Pulmonary artery endothelial cell (primary cell): ENCODE measurements around the gene GIGYF1. TPM values are rescaled to one million over a fixed set of nuclear protein-coding genes. Genes with fewer than 3 reads are reported as not detected.
A peak's percentile ranks its signal among the peaks of the same experiment; 100 is the strongest.
"Not testable (repeated sequence)": the region's sequence is repeated elsewhere in the genome, so short reads cannot be mapped to it uniquely, and the experiment has no call there.

Experiments
- DNase-seq: peaks from one replicate; pipeline ENCODE4 v3.0.0-alpha.2; 2011; ENCODE audit warnings: low read depth, low spot score
- total RNA-seq: library from RNA; depleted of rRNA; stranded (reverse); fragments of >200 nt; gene quantifications from 2 replicates; pipeline ENCODE4 v1.2.3, GENCODE V29; 2014

The GIGYF1 gene
- total RNA-seq, 1 donor from 2014 or later, result 15.8 TPM

DNA sequence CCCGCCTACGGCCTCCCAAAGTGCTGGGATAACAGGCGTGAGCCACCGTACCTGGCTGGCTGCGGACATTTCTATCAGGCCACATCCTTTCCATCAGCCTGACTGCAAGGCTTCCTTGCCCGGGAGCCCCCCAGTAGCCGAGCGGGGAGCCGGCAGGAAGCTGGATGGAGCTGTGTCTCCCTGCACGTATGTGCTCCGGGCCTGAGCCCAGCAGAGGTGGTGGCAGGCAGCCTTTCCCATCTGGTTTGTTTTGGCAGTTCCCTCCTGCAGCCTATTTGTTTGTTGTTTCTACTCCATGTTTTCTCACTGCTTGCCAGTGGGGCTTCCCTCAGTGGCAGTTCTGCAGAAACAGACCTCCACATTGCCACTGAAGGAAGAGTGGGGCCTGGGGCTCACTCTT lies 17.3 kb upstream of the GIGYF1 start:
- no peak for DNase-seq

DNA sequence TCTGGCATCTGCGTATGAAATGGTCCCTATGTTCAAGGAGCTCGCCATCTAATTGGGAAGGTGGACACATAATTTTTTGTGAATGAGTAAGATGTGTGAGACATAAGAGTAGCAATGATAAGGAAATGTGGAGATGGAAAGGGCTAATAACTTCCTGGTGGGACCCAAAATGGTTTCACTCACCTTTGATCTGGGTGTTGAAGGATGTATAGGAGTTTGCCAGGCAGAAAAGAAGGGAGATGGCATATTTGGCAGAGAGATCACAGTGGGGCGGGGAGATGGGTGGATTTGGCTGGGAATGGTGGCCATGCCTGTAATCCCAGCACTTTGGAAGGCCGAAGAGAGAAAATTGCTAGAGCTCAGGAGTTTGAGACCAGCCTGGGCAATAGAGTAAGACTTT lies 16.4 kb upstream of the GIGYF1 start:
- no peak for DNase-seq

DNA sequence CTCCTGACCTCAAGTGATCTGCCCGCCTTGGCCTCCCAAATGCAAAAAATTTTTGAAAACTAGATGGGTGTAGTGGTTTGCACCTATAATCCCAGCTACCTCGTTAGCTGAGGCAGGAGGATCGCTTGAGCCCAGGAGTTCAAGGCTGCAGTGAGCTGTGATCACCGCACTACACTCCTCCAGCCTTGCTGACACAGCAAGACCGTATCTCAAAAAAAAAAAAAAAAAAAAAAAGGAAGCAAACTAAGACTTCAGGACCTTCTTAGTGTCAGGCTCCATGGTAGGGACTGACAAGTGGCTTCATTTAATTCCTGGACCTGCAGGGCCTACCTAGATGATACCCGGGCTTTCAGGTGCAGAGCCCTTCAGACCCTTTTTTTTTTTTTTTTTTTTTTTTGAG lies 14.3 kb upstream of the GIGYF1 start:
- no peak for DNase-seq

DNA sequence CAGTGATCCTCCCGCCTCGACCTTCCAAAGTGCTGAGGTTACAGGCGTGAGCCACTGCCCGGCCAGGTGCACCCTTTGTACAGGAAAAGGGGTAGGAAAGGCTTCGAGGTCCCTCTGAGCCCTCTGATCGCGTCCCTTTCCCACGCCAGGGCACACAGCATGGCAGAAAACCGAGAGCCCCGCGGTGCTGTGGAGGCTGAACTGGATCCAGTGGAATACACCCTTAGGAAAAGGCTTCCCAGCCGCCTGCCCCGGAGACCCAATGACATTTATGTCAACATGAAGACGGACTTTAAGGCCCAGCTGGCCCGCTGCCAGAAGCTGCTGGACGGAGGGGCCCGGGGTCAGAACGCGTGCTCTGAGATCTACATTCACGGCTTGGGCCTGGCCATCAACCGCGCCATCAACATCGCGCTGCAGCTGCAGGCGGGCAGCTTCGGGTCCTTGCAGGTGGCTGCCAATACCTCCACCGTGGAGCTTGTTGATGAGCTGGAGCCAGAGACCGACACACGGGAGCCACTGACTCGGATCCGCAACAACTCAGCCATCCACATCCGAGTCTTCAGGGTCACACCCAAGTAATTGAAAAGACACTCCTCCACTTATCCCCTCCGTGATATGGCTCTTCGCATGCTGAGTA lies 12.7 kb upstream of the GIGYF1 start:
- DNase-seq, result no peak

DNA sequence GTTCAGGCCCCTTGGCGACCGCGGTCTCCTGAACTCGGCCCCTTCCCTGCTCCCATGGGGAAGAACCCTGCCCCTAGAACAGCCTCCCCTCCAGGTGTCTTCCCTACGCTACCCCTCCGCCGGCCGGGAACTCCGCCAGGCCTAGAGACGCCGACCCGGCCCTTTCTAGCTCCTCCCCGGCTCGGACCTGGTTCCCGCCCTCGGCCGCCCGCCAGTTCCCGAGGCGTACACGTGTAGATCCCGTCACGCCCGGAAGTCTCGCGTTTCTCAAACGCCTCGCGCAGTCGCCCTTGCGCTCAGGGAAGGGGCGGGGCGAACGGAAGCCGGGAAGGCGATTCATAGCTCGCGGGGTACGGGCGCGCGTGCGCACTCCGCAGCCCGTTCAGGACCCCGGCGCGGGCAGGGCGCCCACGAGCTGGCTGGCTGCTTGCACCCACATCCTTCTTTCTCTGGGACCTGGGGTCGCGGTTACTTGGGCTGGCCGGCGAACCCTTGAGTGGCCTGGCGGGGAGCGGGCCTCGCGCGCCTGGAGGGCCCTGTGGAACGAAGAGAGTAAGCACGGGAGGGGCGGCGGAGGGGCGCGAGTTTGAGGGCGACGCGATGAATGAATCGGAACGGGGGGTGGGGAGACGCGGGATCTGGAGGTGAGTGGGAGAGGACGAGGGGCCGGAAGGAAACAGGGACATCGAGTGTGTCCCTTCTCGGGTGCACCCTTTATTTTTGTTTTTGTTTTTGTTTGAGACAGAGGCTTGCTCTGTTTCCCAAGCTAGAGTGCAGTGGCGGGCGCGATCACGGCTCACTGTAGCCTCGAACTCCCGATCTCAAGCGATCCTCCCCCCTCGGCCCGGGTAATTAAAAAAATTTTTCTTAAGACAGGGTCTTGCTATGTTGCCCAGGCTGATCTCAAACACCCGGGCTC lies 12.0 kb upstream of the GIGYF1 start, which contains the start of gene POP7:
POP7 (plus strand) TSS at position 369 of the 919 bp plus-strand sequence. CDS start 710 bp downstream, outside the sequence.
- peak; percentile 90 for DNase-seq

DNA sequence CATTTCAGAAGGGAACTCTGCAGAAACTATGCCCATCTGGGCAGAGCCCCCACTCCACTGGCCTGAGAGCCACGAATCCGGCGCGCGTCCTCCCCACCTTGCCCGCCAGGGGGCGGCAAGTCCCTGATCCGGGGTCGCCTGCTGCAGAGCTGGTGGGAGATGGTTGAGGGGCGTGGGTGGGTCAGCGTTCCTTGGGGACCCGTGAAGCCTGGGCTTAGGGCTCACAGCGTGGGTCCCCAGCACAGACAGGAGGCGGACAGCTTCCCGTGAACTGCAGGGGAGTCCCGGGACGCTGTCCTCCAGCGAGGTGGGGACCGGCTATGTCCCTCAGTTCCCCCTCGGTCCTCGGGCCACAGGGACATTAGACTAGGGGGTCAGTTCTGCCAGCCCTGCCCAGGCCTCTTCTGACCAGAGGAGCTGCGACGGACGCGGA lies 11.3 kb upstream of the GIGYF1 start:
- DNase-seq, result no peak

DNA sequence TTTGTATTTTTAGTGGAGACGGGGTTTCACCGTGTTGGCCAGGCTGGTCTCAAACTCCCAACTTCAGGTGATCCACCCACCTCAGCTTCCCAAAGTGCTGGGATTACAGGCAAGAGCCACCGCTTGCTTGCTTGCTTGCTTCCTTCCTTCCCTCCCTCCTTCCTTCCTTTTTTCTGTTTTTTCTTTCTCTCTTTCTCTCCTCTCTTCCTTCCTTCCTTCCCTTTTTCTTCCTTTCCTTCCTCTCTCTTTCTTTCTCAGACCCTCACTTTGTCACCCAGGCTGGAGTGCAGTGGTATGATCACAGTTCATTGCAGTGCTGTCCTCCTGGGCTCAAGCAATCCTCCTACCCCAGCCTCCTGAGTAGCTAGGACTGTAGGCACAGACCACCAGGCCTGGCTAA lies 7.0 kb upstream of the GIGYF1 start:
- not testable (repeated sequence) for DNase-seq

DNA sequence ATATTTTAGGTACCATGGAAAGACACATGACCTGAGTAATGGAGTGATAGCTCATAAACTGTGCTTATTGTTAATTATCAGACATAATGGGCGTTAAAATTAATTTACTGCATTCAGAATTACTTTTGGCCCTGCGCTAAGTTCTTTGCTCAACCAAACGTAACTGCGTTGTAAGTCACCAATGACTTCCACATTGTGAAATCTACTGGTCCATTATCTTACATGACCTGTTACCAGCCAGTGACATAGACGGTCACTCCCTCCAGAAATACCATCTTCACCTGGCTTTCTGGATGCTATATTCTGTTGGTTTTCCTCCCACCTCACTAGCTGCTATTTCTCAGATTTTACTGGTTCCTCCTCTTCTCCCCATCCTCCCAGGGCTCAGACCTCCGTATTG lies 5.0 kb upstream of the GIGYF1 start:
- no peak for DNase-seq

DNA sequence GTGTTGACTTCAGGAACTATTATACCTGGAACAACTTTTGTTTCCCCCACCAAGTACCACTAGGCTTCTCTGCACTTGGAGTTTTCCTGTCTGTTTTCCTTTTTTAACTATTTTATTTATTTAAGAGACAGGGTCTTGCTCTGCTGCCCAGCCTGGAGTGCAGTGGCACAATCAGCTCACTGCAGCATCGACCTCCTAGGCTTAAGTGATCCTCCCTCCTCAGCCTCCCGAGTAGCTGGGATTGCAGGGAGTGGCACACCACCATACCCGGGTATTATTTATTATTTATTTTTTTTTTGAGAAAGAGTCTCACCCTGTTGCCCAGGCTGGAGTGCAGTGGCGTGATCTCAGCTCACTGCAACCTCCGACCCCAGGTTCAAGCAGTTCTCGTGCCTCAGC lies 2.1 kb upstream of the GIGYF1 start:
- DNase-seq, result no peak

DNA sequence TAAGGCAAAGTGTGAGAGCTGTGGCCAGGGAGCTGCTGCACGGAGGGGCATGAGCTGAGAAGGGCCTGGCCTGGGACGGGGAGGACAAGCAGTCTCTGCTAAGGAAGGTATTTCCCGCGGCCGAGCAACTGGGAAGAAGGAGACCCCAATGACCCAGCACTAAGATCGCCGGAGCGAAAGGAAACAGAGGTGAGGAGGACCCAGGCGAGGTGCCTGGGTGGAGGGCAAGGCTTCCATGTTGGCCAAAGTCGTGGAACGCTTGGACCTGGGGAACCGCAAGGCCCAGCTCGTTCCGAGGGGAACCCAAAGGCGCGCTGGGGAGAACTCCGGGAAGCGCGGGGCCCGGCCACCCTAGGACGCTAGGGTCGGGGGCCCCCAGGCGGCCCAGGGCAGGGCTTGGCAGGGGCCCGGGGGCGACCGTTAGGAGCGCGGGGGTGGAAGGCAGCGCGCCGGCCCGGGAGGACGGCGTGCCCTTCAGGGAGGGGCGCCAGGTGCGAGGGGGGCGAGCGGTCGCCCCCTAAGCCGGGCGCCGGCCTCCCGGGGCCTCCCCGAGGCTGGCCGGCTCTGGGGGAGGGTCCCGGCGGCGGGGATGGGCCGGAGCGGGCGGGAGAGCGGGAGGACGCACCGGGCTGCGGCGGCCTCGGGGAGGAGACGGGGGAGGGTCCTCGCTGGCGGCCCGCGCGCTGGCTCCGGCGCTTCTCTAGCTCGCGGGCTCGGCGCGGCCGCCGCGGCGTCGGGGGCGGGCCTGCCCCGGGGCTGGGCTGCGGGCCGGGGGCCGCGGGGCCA lies 545 bp downstream of the GIGYF1 start:
- no peak for DNase-seq

DNA sequence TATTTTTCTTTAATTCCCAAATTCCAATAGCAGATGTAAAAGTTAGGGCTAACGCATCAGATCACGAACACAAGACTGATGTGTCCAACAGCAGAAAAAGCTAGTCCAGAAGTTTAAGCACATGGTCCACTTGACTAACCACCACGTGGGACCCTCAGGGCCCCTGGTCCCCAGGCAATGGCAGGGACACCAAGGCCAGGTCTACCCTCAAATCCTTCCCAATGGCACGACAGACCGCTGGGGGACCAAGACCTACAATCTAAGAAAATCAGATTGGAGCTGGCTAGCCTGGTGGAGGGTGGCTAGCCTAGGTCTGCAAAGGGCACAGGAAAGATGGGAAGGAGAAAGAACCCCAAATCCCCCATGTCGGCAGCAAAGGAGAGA lies 1.5 kb downstream of the GIGYF1 start:
- DNase-seq, result no peak

DNA sequence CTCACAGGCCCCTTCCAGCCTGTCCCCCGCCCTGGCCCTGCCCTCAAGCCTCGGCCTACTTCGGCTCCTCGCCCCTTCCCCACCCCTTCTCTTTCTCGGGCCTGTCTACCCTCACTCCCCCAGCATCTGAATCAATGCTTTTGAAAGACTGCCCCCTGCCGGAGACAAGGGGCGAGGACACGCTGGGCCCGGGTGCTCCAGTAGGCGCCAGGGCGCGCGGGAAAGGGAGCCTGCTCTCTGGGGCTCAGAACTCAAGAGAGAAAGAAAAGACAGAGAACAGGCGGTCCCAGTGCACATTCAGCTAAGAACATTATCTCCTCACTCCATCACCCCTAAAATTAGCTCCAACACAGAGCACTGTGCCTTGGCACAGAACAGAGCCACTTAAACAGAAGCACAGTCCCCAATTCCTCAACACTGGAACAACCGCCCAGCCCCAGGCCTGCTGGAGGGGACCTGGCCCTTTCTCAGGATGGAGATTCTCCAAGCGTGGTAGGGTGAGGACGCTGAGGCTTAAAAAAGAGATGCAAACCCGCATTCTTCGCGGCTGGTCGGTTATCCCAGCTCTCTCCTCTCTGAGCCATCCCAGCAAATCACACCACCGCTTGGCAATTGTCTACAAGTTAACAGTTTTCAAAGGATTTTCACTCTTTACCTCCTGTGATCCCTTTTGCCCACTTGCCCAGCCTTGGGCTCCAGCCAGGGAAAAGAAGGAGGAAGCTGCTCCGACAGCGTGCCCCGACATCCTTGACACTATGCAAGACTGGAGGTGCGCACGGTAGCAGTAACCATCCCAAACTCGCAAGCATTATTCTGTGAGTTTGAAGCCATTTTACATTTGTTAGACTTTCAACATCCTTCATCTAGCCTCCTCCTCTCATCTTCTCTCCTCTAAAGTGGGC lies 2.1 kb downstream of the GIGYF1 start:
- no peak for DNase-seq

DNA sequence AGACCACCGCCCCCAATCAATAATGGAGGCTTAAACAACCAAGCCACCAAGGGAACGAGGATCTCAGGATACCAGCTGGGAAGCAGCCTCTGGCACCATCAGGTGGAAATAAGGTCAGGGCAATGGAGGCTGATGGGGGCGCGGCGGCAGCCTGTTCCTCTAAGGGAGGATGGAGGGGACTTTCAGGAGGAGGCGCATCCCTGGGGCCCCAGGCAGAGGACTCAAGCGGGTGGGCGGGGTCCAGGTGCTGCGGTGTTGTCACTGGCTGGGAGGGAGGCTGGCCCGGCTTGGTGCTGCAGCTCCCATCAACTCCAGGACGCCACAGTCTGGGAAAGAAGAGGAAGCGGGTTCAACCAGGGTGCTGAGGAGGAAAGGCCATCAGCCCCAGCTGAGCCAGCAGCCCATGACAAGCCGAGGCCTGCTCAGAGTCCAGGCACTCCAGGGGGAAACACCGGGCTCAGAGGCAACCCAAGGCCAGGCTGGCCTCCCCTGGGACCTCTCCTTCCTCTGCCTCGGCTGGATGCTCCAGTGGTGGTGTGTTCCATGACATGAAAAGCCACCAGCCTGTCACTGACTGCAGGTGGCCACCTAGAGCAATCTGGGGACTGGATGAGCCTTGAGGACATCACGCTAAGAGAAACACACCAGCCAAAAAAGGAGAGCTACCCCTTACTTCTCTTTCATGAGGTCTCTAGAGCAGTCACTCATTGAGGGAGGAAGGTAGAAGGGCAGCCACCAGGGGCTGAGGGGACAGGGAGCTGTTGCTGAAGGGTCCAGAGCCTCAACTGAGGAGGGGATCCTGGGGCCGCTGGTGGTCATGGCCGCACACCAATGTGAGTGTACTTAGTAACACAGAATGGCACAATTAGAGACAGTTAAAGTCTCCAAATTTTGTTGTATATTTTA lies 4.6 kb downstream of the GIGYF1 start:
- no peak for DNase-seq

DNA sequence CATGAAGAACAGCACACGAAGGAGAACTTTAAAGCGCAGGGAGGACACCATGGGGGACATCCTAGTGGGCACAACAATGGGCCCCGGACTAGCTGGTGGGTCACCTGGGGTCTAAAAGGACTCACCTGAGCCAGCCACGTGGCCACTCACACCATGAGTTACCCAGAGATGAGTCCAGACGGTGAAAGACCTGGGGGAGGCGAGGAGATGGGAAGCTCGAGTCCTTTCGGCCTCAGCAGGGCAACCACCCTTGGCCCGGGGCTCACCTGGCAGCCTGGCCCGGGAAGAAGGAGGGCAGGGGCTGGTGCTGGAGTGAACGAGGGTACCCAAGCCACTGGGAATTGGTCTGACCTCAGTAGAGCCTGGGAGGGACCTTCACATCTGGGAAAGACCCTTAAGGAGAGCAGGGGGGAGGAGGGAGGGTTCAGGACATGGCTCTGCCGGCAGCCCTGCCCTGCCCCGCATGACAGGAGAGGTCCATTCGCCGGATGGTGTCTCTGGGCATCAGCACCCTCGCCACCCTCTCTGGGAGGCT lies 5.7 kb downstream of the GIGYF1 start:
- no peak for DNase-seq

DNA sequence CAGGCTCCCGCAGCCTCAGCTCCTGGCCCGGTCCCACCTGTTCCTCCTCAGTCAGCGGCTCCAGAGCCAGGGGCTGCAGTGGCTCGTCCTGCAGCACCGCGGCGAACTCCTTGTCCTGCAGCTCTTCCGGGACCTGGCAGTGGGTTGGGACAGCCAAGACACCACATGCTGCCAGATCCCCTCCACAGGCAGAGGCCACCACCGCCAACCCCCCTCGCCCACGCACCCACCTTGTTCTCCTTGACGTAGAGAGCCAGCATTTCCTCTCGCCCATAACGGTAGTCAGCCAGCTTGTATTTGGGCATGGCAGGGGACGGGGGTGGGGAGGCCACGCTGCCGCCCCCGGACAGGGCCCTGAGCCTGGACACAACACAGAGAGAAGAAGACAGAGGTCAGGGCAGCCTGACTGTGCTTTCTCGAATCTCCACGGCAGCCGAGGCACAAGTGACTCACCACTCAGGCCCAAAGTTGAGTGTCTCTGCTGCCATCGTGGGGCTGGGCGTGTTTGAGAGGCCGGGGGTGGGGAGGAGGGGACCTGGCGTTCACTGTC lies 6.2 kb downstream of the GIGYF1 start:
- DNase-seq, result no peak

DNA sequence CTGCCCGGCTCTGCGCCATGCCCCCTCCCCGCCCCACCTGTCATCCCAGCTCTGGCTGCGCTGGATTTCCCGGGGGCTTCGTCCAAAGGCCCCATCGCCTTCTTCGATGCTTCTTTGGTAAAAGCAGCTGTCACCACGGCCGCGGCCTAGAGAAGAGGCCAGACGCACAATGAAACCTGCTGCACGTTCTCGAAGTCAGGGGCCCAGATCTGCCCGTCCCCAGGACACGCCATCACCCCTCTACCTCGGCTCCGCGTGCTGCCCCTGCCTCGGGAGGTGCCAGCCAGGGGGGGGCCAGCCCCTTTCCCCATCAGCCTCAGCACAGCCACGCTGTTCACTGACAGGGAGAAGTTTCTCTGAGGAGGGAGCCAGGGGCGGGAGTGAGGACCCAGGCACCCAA lies 6.8 kb downstream of the GIGYF1 start:
- DNase-seq, result no peak

DNA sequence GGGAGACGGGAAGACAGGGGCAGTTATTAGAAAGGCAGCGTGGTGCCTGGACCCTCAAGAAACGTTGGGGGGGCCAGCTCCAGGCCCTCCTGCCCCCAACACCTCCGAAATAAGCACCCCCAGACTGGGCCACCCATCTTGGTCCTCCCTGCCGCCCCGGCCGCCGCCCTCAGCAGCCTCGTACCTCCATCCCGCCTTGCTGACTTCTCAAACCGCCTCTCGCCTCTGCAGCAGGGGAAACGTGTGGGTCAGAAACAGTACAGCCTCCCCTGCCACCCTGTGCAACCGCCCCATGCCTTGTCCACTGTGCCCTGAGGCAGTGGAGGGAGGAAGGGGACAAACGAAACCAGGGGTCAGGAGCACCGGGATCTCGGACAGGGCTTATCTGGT lies 7.2 kb downstream of the GIGYF1 start:
- no peak for DNase-seq

DNA sequence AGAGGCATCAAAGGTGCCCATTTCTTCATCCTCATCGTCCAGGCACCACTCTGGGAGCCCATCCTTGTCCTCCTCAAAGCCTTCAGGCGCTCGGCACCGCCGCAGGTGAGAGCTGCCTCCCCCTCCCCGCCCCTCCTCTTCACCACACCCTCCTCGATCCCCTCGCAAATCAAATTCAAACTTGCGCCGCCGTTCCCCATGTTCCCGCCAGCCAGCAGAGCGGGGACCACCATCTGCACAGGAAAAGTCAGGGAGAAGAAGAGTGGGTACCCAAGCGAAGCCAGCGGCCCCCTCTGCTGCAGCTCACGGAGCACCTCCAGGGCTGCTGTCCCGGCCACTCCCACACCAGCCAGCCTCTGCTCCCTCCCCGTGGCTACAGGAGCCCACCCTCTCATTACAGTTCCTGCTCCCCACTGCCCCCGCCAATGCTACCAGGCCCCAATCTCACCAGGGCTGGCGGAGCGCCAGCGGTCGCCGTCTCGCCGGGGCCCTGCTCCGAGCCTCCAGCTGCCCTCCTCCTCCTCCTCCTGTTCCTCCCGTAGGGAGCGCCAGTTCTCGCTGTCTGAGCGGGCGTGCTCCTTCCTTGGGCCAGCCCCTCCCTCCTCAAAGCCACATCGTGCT lies 7.7 kb downstream of the GIGYF1 start:
- no peak for DNase-seq

DNA sequence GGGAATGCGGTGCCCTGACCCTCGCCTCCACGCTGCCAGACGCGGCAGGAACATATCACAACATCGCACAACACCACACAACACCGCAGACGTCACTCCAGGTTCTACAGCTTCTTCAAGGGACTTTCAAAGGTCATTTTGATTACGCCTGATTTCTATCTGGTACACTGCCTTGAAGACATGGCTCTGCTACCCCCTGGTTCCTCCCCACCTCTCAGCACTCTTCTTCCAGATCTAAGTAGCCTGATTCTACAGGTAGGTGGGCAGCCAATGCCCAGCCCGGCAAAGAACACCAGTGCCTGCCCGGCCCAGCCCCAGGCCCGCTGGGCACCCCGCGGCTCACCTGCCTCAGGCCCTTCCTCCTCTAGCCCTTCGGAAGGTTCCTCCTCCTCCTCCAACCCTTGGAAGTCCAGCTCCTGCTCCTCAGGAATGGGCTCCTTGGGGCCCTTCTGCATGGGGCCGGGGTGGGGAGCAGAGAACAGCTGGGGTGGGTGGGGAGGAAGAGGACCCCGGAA lies 8.4 kb downstream of the GIGYF1 start:
- DNase-seq, result no peak
